Transverse colon (tissue), 4 donors: ENCODE measurements around the gene CAPN5. TPM values are rescaled to one million over a fixed set of nuclear protein-coding genes. Genes with fewer than 3 reads are reported as not detected.

Experiments used
- DNase-seq: peaks from one replicate; pipeline ENCODE4 v3.0.0-alpha.2; 2019
- H3K27ac ChIP-seq, 4 donors: fragments of 200-600 bp; sonication (generic); 2 replicates each; pipeline ENCODE4 v1.5.1; 2016 to 2018; ENCODE audit warnings: inconsistent platforms in 4 of 4
- H3K27me3 ChIP-seq: fragments of 200-600 bp; sonication (generic); 2 replicates; pipeline ENCODE4 v1.5.1; 2017; ENCODE audit warnings: inconsistent platforms
- H3K36me3 ChIP-seq, 4 donors: fragments of 200-600 bp; sonication (generic); 2 replicates each; pipeline ENCODE4 v1.5.1; 2017 to 2019; ENCODE audit warnings: inconsistent platforms in 4 of 4
- H3K4me1 ChIP-seq, 4 donors: fragments of 200-600 bp; sonication (generic); 2 replicates each; pipeline ENCODE4 v1.5.1; 2017 to 2020; ENCODE audit warnings: inconsistent platforms in 4 of 4
- H3K4me3 ChIP-seq, 4 donors: fragments of 200-600 bp; sonication (generic); 1 replicate in 1 of 4; 2 replicates in 3 of 4; pipeline versions ENCODE4 v1.5.1 to v1.6.1; 2017 to 2019; ENCODE audit warnings: inconsistent platforms in 4 of 4
- H3K9me3 ChIP-seq, 2 donors: fragments of 200-600 bp; sonication (generic); 2 replicates each; pipeline ENCODE4 v1.5.1; 2017 to 2019; ENCODE audit warnings: inconsistent platforms in 2 of 2
- EP300 ChIP-seq: sonication (generic); formaldehyde crosslinking; IDR thresholded peaks from one replicate; pipeline ENCODE4 v1.6.1; 2017; ENCODE audit warnings: antibody characterized with exemption, low read depth
- POLR2A ChIP-seq: fragments of 450-650 bp; IDR thresholded peaks from one replicate; pipeline ENCODE4 v1.6.1; 2016; ENCODE audit warnings: antibody characterized with exemption, mild to moderate bottlenecking, moderate library complexity
- POLR2AphosphoS5 ChIP-seq, 3 donors: sonication (generic); formaldehyde crosslinking; IDR thresholded peaks; one replicate each; pipeline ENCODE4 v1.6.1; 2016; ENCODE audit warnings: antibody characterized with exemption in 3 of 3
- WGBS, 2 donors: methylation state at CpG; one replicate each; pipeline ENCODE4 v1.1.5; 2018; ENCODE audit warnings: low coverage in 1 of 2; 5-methylcytosine and 5-hydroxymethylcytosine counted together
- in situ Hi-C, 4 donors: fragments of 200-750 bp; cut with MboI; loops; one replicate each; pipeline versions ENCODE4 v1.15.0 to v1.15.1; 2017; ENCODE audit warnings: low sequenced_read_pairs in 3 of 4, low pct_ligation_motif_present in 1 of 4, low pct_unique_long_range_greater_than_20kb in 1 of 4
- intact Hi-C: fragments of 100-400 bp; cut with DNase I; formaldehyde crosslinking; loops from one replicate; pipeline ENCODE4 v1.15.1; 2023; ENCODE audit warnings: low total_unique reads
- total RNA-seq, 4 donors: library from RNA; depleted of rRNA; stranded (reverse); fragments of >200 nt; gene quantifications; one replicate each; pipeline ENCODE4 v1.1.0, GENCODE V29; 2016
- TF ChIP-seq, protein P1 (sequence below), 5 experiments: fragments of 200-600 bp in 3 of 5; fragments of 450-650 bp in 2 of 5; sonication (generic) in 3 of 5; IDR thresholded peaks; 1 replicate in 2 of 5; 2 replicates in 3 of 5; pipeline ENCODE4 v1.5.1; 2016 to 2017; ENCODE audit warnings: antibody characterized with exemption in 5 of 5, inconsistent platforms in 3 of 5, mild to moderate bottlenecking in 2 of 5, moderate library complexity in 1 of 5

The CAPN5 gene
- total RNA-seq, 4 donors from 2014 or later, result 210 to 290 (median 214) TPM

DNA sequence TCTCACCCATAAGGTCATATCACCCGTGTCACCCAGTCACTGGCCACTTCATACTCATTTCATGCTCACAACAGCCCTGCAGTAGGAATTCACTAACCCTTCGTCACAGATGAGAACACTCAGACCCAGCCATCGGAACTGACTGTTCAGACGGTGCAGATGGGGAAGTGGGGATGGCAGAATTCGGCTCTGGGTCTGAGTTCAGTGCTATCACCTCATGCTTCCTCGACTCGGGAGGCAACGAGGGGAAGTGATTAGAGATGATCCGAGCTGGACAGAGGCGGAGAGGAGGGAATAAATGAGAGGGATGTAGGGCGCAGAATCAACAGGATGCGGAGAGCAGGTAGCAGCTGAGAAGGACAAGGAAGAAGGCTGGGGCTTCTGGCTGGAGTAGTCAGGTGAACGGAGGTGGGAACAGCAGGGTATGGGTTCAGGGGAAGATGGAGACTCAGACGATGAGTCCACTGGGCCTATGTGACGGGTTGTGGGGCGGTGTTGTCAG lies 27.9 kb upstream of the CAPN5 start:
- no peak overlapping the region for H3K4me3 ChIP-seq
- TF ChIP-seq, protein P1, sequence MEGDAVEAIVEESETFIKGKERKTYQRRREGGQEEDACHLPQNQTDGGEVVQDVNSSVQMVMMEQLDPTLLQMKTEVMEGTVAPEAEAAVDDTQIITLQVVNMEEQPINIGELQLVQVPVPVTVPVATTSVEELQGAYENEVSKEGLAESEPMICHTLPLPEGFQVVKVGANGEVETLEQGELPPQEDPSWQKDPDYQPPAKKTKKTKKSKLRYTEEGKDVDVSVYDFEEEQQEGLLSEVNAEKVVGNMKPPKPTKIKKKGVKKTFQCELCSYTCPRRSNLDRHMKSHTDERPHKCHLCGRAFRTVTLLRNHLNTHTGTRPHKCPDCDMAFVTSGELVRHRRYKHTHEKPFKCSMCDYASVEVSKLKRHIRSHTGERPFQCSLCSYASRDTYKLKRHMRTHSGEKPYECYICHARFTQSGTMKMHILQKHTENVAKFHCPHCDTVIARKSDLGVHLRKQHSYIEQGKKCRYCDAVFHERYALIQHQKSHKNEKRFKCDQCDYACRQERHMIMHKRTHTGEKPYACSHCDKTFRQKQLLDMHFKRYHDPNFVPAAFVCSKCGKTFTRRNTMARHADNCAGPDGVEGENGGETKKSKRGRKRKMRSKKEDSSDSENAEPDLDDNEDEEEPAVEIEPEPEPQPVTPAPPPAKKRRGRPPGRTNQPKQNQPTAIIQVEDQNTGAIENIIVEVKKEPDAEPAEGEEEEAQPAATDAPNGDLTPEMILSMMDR (IDR thresholded peaks at IDR 0.05), result no peak
- TF ChIP-seq POLR2AphosphoS5 (IDR thresholded peaks at IDR 0.05), result no peak
- TF ChIP-seq POLR2A, result no peak
- TF ChIP-seq EP300, result no peak
- WGBS, 2 donors, result 73 to 80% methylated on average over 9 to 16 of the region's 16 CpGs
- H3K27ac ChIP-seq, result peak overlapping the region in 2 of 4 donors; percentile 14 to 25
- intact Hi-C loops, result no loop called here
- in situ Hi-C loops, result loop anchor here in 3 of 4 donors (25.0 kb wide), 3 partner anchors 148 to 302 kb away; no protein-coding TSS in a partner anchor
- H3K9me3 ChIP-seq, result no peaks in the 10 kb centered on the region
- peaks cover 30% of the 10 kb centered on the region for H3K27me3 ChIP-seq
- no peaks in the 10 kb centered on the region for H3K36me3 ChIP-seq
- H3K4me1 ChIP-seq, result peaks cover 9 to 27% (median 17%) of the 10 kb centered on the region in 4 donors
- DNase-seq, result no peak

DNA sequence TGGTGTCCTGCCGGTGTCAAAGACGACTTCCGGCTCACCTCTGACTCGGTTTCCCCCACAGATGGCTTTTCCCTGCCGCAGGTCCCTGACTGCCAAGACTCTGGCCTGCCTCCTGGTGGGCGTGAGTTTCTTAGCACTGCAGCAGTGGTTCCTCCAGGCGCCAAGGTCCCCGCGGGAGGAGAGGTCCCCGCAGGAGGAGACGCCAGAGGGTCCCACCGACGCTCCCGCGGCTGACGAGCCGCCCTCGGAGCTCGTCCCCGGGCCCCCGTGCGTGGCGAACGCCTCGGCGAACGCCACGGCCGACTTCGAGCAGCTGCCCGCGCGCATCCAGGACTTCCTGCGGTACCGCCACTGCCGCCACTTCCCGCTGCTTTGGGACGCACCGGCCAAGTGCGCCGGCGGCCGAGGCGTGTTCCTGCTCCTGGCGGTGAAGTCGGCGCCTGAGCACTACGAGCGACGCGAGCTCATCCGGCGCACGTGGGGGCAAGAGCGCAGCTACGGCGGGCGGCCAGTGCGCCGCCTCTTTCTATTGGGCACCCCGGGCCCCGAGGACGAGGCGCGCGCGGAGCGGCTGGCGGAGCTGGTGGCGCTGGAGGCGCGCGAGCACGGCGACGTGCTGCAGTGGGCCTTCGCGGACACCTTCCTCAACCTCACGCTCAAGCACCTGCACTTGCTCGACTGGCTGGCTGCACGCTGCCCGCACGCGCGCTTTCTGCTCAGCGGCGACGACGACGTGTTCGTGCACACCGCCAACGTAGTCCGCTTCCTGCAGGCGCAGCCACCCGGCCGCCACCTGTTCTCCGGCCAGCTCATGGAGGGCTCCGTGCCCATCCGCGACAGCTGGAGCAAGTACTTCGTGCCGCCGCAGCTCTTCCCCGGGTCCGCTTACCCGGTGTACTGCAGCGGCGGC lies 27.0 kb upstream of the CAPN5 start:
- peak; percentile 74 for DNase-seq
- Histone ChIP-seq H3K27ac (peak overlapping the region in 3 of 4 donors; percentile 4 to 15 (median 14)), H3K9me3 (no peaks in the 10 kb centered on the region), H3K4me1 (peaks cover 9 to 22% (median 15%) of the 10 kb centered on the region in 4 donors), H3K4me3 (peak overlapping the region in 3 of 4 donors; percentile 13 to 53 (median 31)), H3K27me3 (peaks cover 30% of the 10 kb centered on the region), H3K36me3 (no peaks in the 10 kb centered on the region)
- 24% methylated on average over 101 of the region's 109 CpGs; no CpG with 5 or more reads in 1 of the 2 donors for WGBS, 2 donors
- peak in 1 of 3 donors; percentile 23 for TF ChIP-seq POLR2AphosphoS5 (IDR thresholded peaks at IDR 0.05)
- TF ChIP-seq, protein P1 (IDR thresholded peaks at IDR 0.05), result peak; percentile 44 to 77 (median 52)
- TF ChIP-seq POLR2A, result no peak
- TF ChIP-seq EP300, result no peak
- intact Hi-C loops (loop anchor here (10.0 kb wide), 1 partner anchor 145 kb away; no protein-coding TSS in a partner anchor), in situ Hi-C loops (loop anchor here in 3 of 4 donors (10.0 to 25.0 kb wide), 5 partner anchors 115 to 302 kb away; no protein-coding TSS in a partner anchor)

DNA sequence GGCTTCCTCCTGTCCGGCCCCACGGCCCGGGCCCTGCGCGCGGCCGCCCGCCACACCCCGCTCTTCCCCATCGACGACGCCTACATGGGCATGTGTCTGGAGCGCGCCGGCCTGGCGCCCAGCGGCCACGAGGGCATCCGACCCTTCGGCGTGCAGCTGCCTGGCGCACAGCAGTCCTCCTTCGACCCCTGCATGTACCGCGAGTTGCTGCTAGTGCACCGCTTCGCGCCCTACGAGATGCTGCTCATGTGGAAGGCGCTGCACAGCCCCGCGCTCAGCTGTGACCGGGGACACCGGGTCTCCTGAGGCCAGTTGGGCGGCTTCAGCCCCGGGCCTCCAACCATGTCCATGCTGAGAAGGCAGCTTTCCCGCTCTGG lies 26.4 kb upstream of the CAPN5 start:
- Histone ChIP-seq H3K4me1 (peaks cover 9 to 17% (median 12%) of the 10 kb centered on the region in 4 donors), H3K27me3 (peaks cover 30% of the 10 kb centered on the region), H3K27ac (no peak overlapping the region), H3K9me3 (no peaks in the 10 kb centered on the region), H3K4me3 (no peak overlapping the region), H3K36me3 (no peaks in the 10 kb centered on the region)
- DNase-seq, result no peak
- intact Hi-C loops (loop anchor here (10.0 kb wide), 1 partner anchor 144 kb away; no protein-coding TSS in a partner anchor), in situ Hi-C loops (loop anchor here in 3 of 4 donors (10.0 to 25.0 kb wide), 5 partner anchors 116 to 303 kb away; no protein-coding TSS in a partner anchor)
- 80% methylated on average over 37 of the region's 37 CpGs; no CpG with 5 or more reads in 1 of the 2 donors for WGBS, 2 donors
- TF ChIP-seq, protein P1 (IDR thresholded peaks at IDR 0.05), result no peak
- no peak for TF ChIP-seq EP300
- no peak for TF ChIP-seq POLR2A
- TF ChIP-seq POLR2AphosphoS5 (IDR thresholded peaks at IDR 0.05), result no peak

DNA sequence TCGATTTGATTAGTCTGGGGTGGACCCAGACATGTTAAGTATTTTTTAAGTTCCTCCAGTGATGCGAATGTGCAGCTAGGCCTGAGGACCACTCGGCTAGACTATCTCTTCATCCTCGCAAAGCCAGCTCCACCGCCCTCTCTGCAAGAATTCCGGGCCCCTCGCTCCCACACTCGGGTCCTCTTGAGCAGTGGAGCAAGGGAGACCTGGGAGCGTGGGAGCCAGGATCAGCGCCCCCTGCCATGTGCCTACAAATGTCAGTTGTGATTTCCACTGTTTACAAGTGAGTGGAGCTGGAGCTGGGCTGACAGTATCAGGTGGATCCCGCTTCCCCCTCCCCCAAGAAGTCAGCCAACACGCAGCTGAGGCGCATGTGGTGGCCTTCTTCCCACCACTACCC lies 25.9 kb upstream of the CAPN5 start:
- 94% methylated on average over 13 of the region's 13 CpGs; no CpG with 5 or more reads in 1 of the 2 donors for WGBS, 2 donors
- intact Hi-C loops, result loop anchor here (10.0 kb wide), 1 partner anchor 144 kb away; no protein-coding TSS in a partner anchor
- H3K4me3 ChIP-seq, result no peak overlapping the region
- H3K36me3 ChIP-seq, result no peaks in the 10 kb centered on the region
- H3K27me3 ChIP-seq, result peaks cover 33% of the 10 kb centered on the region
- TF ChIP-seq, protein P1 (IDR thresholded peaks at IDR 0.05), result no peak
- TF ChIP-seq POLR2AphosphoS5 (IDR thresholded peaks at IDR 0.05) (no peak), EP300 (no peak), POLR2A (no peak)
- no peak for DNase-seq
- in situ Hi-C loops, result loop anchor here in 3 of 4 donors (10.0 to 25.0 kb wide), 5 partner anchors 116 to 304 kb away; no protein-coding TSS in a partner anchor
- peaks cover 9 to 16% (median 13%) of the 10 kb centered on the region in 4 donors for H3K4me1 ChIP-seq
- H3K27ac ChIP-seq, result no peak overlapping the region
- no peaks in the 10 kb centered on the region for H3K9me3 ChIP-seq
